Activated CD4-positive, alpha-beta T cell treated with anti-CD3 and anti-CD28 coated beads, Interleukin-2, amount 10 ng/mL, durations not matched to agents 24 days and 14 days (primary cell): ENCODE measurements around the gene TMEM240. TPM values are rescaled to one million over a fixed set of nuclear protein-coding genes. Genes with fewer than 3 reads are reported as not detected.

Experiments used
- DNase-seq: peaks from one replicate; pipeline ENCODE4 v3.0.0; 2022
- H3K27ac Mint-ChIP-seq: one replicate; pipeline ENCODE4 v1.8.0; 2022; ENCODE audit warnings: mild to moderate bottlenecking, mixed read lengths
- H3K27me3 Mint-ChIP-seq: one replicate; pipeline ENCODE4 v1.8.0; 2022; ENCODE audit warnings: mixed read lengths
- H3K36me3 Mint-ChIP-seq: one replicate; pipeline ENCODE4 v1.8.0; 2022; ENCODE audit warnings: low read depth, mild to moderate bottlenecking, mixed read lengths
- H3K4me1 Mint-ChIP-seq: one replicate; pipeline ENCODE4 v1.8.0; 2021; ENCODE audit warnings: mixed read lengths
- H3K4me3 Mint-ChIP-seq: one replicate; pipeline ENCODE4 v1.8.0; 2022; ENCODE audit warnings: mild to moderate bottlenecking, moderate library complexity, mixed read lengths
- H3K9me3 Mint-ChIP-seq: one replicate; pipeline ENCODE4 v1.8.0; 2021; ENCODE audit warnings: mixed read lengths
- intact Hi-C: fragments of 100-400 bp; cut with micrococcal nuclease; formaldehyde crosslinking; loops from one replicate; pipeline ENCODE4 v1.15.1; 2023
- total RNA-seq: library from RNA; stranded (reverse); gene quantifications from 2 replicates; pipeline ENCODE4 v1.2.3, GENCODE V29; 2022

TMEM240 gene
- total RNA-seq, 1 donor from 2014 or later: not detected

DNA sequence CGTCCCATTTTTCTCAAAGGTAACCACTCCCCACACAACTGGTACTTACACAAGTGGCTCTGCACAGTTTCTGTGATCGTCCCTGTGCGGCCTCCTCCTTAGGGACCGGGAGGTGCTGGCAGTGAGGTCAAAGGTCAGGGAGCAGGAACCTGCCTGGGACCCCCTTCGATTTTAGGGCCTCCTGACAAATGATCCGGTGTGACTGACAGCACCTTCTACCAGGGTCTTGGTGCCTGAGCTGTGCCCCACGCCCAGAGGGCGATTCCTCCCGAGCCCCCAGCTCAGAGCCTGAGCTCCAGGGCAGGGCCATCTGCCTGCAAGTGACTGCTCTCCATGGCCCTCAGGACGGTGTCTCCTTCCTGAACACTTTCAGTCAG, 11.8 kb upstream of the TMEM240 start:
- intact Hi-C loops: no loop called here
- Mint-ChIP-seq H3K36me3 (peaks cover 2% of the 10 kb centered on the region), H3K9me3 (no peaks in the 10 kb centered on the region), H3K4me3 (no peak overlapping the region), H3K27ac (no peak overlapping the region), H3K27me3 (no peaks in the 10 kb centered on the region), H3K4me1 (no peaks in the 10 kb centered on the region)
- no peak for DNase-seq

DNA sequence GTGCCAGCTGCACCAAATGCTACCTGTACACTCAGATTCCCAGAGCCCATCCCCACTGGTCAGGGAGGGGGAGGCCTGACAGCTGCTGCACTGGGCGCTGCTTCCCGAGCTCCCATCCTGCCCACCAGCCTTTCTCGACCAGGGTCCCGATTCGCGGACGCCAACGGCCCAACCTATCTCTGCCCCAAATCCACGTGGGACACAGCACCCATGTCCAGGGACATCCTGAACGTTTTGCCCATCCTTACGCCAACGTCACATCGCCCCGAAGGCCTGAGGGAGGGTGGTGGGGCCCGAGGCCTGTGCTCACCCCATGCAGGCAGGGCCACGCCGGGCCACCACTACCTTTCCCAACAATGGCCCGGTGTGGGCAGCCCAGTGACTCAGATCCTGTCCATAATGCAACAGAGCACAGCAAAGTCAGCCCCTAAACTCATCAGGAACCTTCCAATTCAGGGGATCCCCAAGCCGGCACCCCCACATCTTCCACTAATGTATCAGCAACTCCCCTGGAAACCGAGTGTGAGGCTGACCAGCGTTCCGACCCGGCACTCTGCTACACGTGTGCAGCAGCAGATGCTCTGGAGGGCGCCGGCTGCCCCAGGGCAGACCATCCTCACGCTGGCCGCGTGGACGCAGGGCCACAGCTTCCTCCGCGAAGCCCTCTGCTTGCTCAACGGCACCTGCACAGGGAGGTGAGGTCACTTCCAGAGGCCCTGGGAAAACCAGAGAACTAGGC, 11.3 kb upstream of the TMEM240 start:
- H3K27ac Mint-ChIP-seq: no peak overlapping the region
- H3K4me1 Mint-ChIP-seq: no peaks in the 10 kb centered on the region
- no peak for DNase-seq
- peaks cover 2% of the 10 kb centered on the region for H3K36me3 Mint-ChIP-seq
- intact Hi-C loops: no loop called here
- H3K27me3 Mint-ChIP-seq: no peaks in the 10 kb centered on the region
- H3K9me3 Mint-ChIP-seq: no peaks in the 10 kb centered on the region
- H3K4me3 Mint-ChIP-seq: no peak overlapping the region

DNA sequence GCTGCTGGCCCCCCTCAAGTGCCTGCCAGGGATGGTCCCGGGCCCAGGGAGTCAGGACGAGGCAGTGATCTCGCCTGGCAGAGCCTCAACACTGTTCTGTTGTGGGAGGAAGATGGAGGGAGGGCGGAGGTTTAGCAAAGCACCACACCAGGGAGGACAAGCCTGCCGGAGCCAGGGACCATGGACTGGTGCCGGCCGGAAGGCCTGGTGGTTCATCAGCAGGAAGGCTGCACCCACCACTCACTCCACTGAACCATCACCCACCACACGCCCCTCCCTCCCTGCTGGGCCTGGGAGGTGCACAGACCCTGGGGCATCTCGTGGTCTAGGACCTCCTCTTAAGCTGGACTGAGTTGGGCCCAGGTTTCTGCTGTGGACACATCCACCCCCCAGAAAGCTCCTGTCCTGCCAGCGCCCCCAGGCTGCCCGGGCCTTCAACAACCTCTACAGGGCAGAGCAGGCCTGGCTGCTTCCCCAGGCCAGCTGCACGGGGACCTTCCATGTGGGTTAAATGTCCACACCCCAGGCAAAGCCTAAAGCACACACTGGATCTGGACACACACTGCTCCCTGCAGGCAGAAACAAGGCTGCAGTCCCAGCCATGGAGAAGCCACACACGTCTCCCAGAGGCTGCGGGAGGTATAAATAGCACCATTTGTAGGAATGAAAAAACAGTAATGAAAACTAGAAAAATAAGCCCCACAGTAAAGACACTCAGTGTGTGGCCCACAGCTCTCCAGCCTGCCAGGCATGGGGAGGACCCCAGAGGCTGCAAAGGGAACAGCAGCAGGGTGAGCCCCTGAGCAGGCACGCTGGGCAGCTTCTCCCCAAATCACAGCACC, 10.4 kb upstream of the TMEM240 start:
- intact Hi-C loops: no loop called here
- Mint-ChIP-seq H3K4me3 (no peak overlapping the region), H3K27ac (no peak overlapping the region), H3K4me1 (no peaks in the 10 kb centered on the region), H3K36me3 (peaks cover 2% of the 10 kb centered on the region), H3K27me3 (no peaks in the 10 kb centered on the region), H3K9me3 (no peaks in the 10 kb centered on the region)
- no peak for DNase-seq

DNA sequence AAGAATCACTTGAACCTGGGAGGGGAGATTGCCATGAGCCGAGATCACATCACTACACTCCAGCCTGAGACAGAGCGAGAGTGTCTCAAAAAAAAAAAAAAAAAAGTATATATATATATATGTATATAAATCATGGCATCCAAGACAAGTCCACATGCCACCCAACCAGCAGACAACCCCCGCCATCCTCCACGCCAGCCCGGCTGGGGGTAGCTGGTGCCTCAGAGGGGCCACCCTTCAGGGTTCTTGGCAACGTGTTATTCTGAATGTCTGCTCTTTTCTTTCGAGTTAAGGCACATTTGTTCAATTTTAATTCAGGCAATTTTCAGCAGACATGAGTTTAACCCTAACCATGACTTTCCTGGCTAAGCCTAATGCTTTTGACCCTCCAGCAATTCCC, 9.7 kb upstream of the TMEM240 start:
- H3K27me3 Mint-ChIP-seq: no peaks in the 10 kb centered on the region
- no peaks in the 10 kb centered on the region for H3K9me3 Mint-ChIP-seq
- H3K27ac Mint-ChIP-seq: no peak overlapping the region
- no peak overlapping the region for H3K4me3 Mint-ChIP-seq
- H3K36me3 Mint-ChIP-seq: peaks cover 4% of the 10 kb centered on the region
- intact Hi-C loops: no loop called here
- DNase-seq: no peak
- H3K4me1 Mint-ChIP-seq: no peaks in the 10 kb centered on the region

DNA sequence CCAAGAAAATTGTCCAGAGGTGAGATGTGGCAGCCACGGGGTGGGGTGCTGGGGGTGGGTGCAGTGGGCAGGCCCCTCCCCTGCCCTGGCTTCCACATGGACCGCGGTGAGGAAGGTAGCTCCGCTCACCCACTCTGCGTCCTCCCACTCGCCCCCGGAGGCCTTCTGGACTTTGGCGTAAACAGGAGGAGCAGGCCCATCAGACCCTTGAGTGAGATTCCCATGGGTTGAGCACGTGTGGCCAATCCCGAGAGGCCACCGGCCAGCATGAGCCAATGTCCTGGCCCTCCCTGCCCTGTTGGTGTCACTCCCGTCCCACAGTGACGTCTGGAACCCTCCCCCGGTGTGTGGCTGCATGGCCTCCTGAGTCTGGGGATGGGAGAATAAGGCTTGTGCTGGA, 8.2 kb upstream of the TMEM240 start:
- no peak overlapping the region for H3K27ac Mint-ChIP-seq
- peaks cover 7% of the 10 kb centered on the region for H3K36me3 Mint-ChIP-seq
- intact Hi-C loops: no loop called here
- DNase-seq: no peak
- H3K4me3 Mint-ChIP-seq: no peak overlapping the region
- H3K27me3 Mint-ChIP-seq: no peaks in the 10 kb centered on the region
- no peaks in the 10 kb centered on the region for H3K9me3 Mint-ChIP-seq
- no peaks in the 10 kb centered on the region for H3K4me1 Mint-ChIP-seq

DNA sequence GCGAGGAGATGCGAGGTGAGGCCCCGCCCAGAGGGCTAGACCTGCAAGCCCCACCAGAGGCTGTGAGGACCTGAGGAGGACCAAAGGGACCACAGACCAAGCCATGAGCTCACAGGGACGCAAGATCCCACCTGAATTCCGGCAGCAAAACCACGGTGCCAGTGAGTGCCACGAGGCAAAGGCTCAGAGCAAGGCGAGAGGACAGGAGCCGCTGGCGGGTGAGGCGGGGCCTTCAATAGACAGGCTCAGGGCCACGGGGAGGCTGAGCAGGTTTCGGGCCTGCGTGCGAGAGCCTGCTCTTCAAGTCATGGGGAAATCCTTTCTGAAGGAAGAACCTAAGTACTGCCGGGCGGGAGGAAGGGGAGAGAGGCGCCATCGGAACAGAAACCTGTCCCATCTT, 7.1 kb upstream of the TMEM240 start:
- Mint-ChIP-seq H3K27ac (no peak overlapping the region), H3K36me3 (peaks cover 14% of the 10 kb centered on the region), H3K27me3 (no peaks in the 10 kb centered on the region), H3K9me3 (no peaks in the 10 kb centered on the region), H3K4me3 (no peak overlapping the region), H3K4me1 (no peaks in the 10 kb centered on the region)
- no peak for DNase-seq
- intact Hi-C loops: no loop called here

DNA sequence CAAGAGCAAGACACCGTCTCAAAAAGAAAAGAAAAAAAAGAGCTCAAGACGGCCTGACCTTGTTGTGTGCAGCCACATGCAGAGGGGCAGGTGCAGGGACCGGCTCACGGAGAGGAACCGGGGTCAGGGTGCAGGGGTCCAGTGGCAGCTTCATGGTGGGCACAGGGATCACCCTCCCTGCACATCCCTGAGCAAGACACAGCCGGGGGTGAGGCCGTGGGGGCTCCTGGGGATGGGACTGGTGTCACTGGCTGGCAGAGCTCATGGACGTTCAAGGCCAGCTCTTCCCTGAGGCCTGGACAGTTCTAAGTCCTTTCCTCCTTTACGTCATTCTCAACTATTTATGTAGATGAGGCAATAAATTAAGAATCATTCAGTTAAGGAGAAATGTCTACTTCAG, 6.6 kb upstream of the TMEM240 start:
- intact Hi-C loops: no loop called here
- Mint-ChIP-seq H3K36me3 (peaks cover 16% of the 10 kb centered on the region), H3K4me3 (no peak overlapping the region), H3K9me3 (no peaks in the 10 kb centered on the region), H3K27ac (no peak overlapping the region), H3K27me3 (no peaks in the 10 kb centered on the region), H3K4me1 (no peaks in the 10 kb centered on the region)
- DNase-seq: no peak

DNA sequence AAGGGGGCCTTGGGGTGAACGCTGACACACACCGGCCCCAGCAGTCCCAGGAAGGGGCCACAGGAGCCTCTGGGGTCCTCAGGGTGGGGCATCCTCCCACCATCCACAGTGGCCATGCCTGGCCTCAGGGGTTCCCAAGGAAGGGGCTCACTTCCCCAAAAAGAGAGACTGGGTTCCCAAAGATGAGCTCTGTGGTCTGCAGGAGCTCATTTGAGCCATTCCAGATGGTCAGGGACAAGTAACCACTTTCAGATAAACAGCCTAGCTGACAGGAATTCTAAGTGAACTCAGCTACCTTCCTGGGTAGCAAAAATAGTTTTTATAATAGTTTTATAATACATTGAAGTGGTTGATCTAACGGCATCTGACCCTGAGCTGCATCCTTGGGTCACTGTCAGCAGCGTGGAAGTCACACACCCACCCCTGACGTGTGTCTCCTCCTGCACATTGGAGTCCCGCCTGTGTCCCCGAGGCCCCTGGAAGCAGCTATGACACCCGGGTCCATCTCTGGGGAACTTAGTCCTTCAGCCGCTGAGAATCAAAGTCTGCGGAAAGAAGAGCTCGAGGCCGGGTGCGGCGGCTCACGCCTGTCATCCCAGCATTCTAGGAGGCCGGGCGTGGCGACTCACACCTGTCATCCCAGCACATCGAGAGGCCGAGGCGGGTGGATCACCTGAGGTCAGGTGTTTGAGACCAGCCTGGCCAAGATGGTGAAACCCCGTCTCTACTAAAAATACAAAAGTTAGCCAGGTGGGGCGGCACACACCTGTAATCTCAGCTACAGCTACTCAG, 5.7 kb upstream of the TMEM240 start:
- intact Hi-C loops: no loop called here
- Mint-ChIP-seq H3K27me3 (no peaks in the 10 kb centered on the region), H3K4me1 (peaks cover 1% of the 10 kb centered on the region), H3K9me3 (no peaks in the 10 kb centered on the region), H3K36me3 (peaks cover 22% of the 10 kb centered on the region), H3K4me3 (no peak overlapping the region), H3K27ac (no peak overlapping the region)
- no peak for DNase-seq

DNA sequence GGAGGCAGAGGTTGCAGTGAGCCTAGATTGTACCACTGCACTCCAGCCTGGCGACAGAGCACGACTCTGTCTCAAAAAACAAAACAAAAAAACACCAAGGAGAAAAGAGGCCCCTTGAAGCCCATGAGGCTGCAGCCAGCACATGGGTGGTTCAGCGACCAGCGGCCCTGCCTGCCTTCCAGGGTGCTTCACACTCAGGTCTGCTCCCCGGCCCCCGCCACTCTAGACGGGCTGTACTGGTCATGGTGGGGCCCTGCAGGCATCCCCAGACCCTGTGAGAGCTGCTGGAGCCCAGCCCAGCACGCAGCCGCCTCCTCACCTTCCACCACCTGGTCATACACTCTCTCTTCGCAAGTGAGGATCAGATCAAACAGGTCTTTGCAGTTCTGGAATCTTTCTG, 4.1 kb upstream of the TMEM240 start:
- Mint-ChIP-seq H3K4me3 (no peak overlapping the region), H3K9me3 (no peaks in the 10 kb centered on the region), H3K36me3 (peaks cover 23% of the 10 kb centered on the region), H3K27me3 (peaks cover under 1% of the 10 kb centered on the region), H3K27ac (no peak overlapping the region), H3K4me1 (peaks cover 1% of the 10 kb centered on the region)
- no peak for DNase-seq
- intact Hi-C loops: no loop called here

DNA sequence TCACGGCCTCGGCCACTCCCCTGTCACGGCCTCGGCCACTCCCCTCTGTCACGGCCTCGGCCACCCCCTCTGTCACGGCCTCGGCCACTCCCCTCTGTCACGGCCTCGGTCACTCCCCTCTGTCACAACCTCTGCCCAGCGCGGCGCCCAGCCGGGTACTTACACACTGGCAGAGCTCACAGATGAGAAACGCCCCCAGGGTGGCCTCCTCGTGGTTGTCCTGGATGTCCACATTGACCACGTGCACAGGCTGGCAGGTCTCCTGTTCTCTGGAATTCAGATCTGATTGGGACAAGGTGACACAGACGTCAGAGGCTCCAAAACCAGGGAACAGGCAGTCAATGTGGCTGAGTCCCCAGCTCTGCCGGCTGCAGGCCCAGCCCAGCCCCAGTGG, 3.3 kb upstream of the TMEM240 start:
- intact Hi-C loops: no loop called here
- no peak for DNase-seq
- Mint-ChIP-seq H3K4me3 (no peak overlapping the region), H3K27ac (no peak overlapping the region), H3K36me3 (peaks cover 24% of the 10 kb centered on the region), H3K4me1 (peaks cover 1% of the 10 kb centered on the region), H3K9me3 (no peaks in the 10 kb centered on the region), H3K27me3 (peaks cover 1% of the 10 kb centered on the region)

DNA sequence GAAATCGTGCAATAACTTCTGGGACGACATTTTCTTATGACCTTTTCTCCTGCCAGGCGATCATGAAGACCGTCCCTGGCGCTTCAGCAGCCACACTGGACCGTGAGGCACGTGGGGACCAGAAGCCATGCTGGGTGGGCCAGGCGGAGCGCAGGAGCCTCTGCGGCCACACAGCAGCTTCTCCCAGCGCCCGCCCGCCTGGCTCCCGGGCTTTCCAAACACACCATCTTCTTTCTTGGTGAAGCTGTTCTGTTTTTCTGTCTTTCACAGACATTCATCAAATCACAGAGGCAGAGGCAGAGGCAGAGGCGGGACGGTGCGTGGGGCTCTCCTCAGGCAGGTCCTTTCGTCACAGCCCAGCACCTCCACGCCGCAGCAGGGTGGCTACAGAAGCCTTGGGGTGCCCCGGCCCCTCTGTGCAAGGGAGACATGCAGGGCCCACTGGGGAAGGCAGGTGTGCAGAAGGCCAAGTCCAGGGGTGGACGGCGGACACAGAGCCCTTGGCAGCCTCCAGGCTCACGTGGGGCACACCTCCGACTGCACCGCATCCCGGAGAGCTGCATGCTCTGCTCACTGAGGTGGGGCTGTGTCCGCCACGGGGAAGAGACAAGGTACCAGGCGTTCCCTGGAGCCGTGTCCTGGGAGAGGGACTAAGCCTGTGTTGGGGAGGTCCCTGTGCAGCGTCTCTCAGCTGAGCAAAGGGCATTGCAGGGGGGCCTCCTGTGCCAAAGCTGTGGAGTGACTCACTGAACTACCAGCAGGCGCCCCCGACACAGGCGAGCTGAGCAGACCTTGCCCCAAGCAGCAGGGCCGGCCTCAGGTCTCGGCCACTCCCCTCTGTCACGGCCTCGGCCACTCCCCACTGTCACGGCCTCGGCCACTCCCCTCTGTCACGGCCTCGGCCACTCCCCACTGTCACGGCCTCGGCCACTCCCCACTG, 2.6 kb upstream of the TMEM240 start:
- Mint-ChIP-seq H3K27ac (no peak overlapping the region), H3K4me1 (peaks cover 1% of the 10 kb centered on the region), H3K4me3 (no peak overlapping the region), H3K27me3 (peaks cover 1% of the 10 kb centered on the region), H3K36me3 (peaks cover 24% of the 10 kb centered on the region), H3K9me3 (no peaks in the 10 kb centered on the region)
- no peak for DNase-seq
- intact Hi-C loops: no loop called here

DNA sequence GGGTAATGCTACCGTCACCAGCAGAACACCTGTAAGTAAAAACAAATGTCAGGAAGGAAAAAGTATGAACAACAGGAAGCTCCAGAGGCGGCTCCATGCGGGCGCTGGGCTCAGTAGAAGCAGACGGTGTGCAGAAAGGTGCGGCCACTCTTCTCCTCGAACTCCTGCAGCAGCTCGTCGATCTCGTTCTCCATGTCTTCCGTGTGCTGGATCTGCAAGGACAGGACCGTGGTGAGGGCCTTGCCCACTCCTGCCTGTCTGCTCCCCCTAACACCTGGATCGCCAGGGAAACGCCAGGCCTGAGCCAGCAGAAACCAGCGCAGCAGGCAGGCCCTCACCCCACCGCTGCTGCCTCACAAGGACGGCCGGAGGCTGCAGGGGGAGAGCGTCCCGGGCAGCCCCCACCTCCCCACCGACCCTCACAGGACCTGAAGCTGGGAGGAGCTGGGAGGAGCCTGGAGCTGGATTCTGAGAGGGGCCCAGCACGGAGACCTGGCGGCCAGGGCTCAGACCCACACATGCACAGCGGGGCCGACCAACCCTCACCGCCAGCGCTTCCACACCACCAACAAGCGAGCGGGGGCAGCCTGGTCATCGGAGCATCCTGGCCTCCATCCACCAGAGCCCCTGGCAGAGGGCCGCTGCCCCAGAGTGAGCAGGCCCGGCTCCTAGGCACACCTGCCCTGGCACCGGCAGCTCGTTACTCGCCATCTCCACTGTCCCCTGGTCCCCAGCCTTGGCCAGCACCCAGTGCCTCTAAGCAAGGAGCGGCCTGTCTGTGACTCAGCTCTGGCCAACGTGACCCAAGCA, 1.7 kb upstream of the TMEM240 start:
- intact Hi-C loops: no loop called here

More for the DNA sequence above, 1.7 kb upstream of the TMEM240 start:
- H3K4me1 Mint-ChIP-seq: peaks cover 1% of the 10 kb centered on the region
- H3K4me3 Mint-ChIP-seq: no peak overlapping the region
- no peaks in the 10 kb centered on the region for H3K9me3 Mint-ChIP-seq
- DNase-seq: no peak
- H3K27me3 Mint-ChIP-seq: peaks cover 1% of the 10 kb centered on the region
- peaks cover 22% of the 10 kb centered on the region for H3K36me3 Mint-ChIP-seq
- no peak overlapping the region for H3K27ac Mint-ChIP-seq
